Measurements from ENCODE around the gene TMUB2.

- TF ChIP-seq CTCF (IDR thresholded peaks at IDR 0.05) (no peak), POLR2A (IDR thresholded peaks at IDR 0.05) (peak; percentile 20)
Observed at GRCh38 chr17:44186307-44187130, at the start of gene TMUB2.

All from testis (tissue), 2 donors.